H1 (cell line): Measurements from ENCODE around the gene MSH5. TPM values are rescaled to one million over a fixed set of nuclear protein-coding genes. Genes with fewer than 3 reads are reported as not detected.

ENCODE experiments used
- CTCF ChIA-PET: fragments of 300-600 bp; sonication (Branson Sonifier 250); formaldehyde crosslinking; loops from one replicate; lab custom pipeline; 2021; ENCODE audit not compliant: partially characterized antibody; lab: Charles Lee
- POLR2A ChIA-PET: fragments of 300-600 bp; sonication (Branson Sonifier 250); formaldehyde crosslinking; loops from one replicate; lab custom pipeline; 2021; ENCODE audit warnings: inconsistent platforms; ENCODE audit not compliant: partially characterized antibody; lab: Charles Lee
- DNase-seq, 2 experiments: peaks; one replicate each; pipeline versions ENCODE4 v3.0.0 to v3.0.0-alpha.2; 2010 to 2022; ENCODE audit warnings: low spot score in 2 of 2, low read depth in 1 of 2, mixed read lengths in 1 of 2
- FAIRE-seq: peaks from 2 replicates; lab custom pipeline; 2011; peaks lifted over from hg19 to GRCh38; lab: Jason Lieb, UNC
- H2AFZ ChIP-seq: 2 replicates; pipeline ENCODE4 v1.8.1; 2012; ENCODE audit warnings: low read length, inconsistent platforms
- H2AK5ac ChIP-seq: 2 replicates; pipeline ENCODE4 v1.6.1; 2013; ENCODE audit warnings: low read depth, low read length
- H2BK120ac ChIP-seq: replicated peaks from 2 replicates; pipeline ENCODE3; 2013; ENCODE audit warnings: low read depth, low read length, inconsistent platforms
- H2BK12ac ChIP-seq: 2 replicates; pipeline ENCODE4 v1.6.1; 2013; ENCODE audit warnings: low read depth, low read length
- H2BK15ac ChIP-seq: 2 replicates; pipeline ENCODE4 v1.6.1; 2013; ENCODE audit warnings: low read length
- H2BK20ac ChIP-seq: 2 replicates; pipeline ENCODE4 v1.6.1; 2013; ENCODE audit warnings: low read length
- H2BK5ac ChIP-seq: 2 replicates; pipeline ENCODE4 v1.6.1; 2013; ENCODE audit warnings: low read depth, low read length
- H3K14ac ChIP-seq: 2 replicates; pipeline ENCODE4 v1.6.1; 2013; ENCODE audit warnings: inconsistent platforms; ENCODE audit not compliant: insufficient read length
- H3K18ac ChIP-seq: 2 replicates; pipeline ENCODE4 v1.6.1; 2013; ENCODE audit warnings: low read length; ENCODE audit errors: extremely low read depth
- H3K23ac ChIP-seq: 2 replicates; pipeline ENCODE4 v1.6.1; 2013; ENCODE audit warnings: inconsistent platforms; ENCODE audit not compliant: insufficient read length
- H3K23me2 ChIP-seq: 2 replicates; pipeline ENCODE4 v1.6.1; 2013; ENCODE audit warnings: low read depth, low read length
- H3K27ac ChIP-seq: 2 replicates; pipeline ENCODE4 v1.6.1; 2011; ENCODE audit warnings: low read depth, low read length, inconsistent platforms
- H3K27me3 ChIP-seq, 4 experiments: replicated peaks in 1 of 4; 1 replicate in 1 of 4; 2 replicates in 3 of 4; pipeline versions ENCODE4 v1.6.1 to v1.8.1; 2011 to 2013; ENCODE audit warnings: low read length in 3 of 4, mild to moderate bottlenecking in 3 of 4, inconsistent platforms in 2 of 4, mixed read lengths in 2 of 4, moderate library complexity in 1 of 4; ENCODE audit not compliant: control insufficient read depth in 3 of 4, insufficient read depth in 3 of 4; ENCODE audit errors: extremely low read depth in 1 of 4
- H3K36me3 ChIP-seq, 4 experiments: 2 replicates each; pipeline versions ENCODE4 v1.6.1 to v1.8.1; 2011 to 2013; ENCODE audit warnings: mild to moderate bottlenecking in 4 of 4, low read length in 3 of 4, moderate library complexity in 2 of 4, control low read depth in 1 of 4, inconsistent platforms in 1 of 4; ENCODE audit not compliant: insufficient read depth in 4 of 4, control insufficient read depth in 2 of 4
- H3K4ac ChIP-seq: replicated peaks from 2 replicates; pipeline ENCODE3; 2013; ENCODE audit warnings: low read length, low read depth, mixed read lengths, inconsistent platforms; ENCODE audit not compliant: insufficient read length
- H3K4me1 ChIP-seq, 4 experiments: replicated peaks in 1 of 4; 1 replicate in 1 of 4; 2 replicates in 3 of 4; pipeline versions ENCODE4 v1.6.1 to v1.8.1; 2011 to 2013; ENCODE audit warnings: low read length in 3 of 4, inconsistent platforms in 2 of 4, mixed read lengths in 1 of 4; ENCODE audit not compliant: insufficient read depth in 4 of 4, control insufficient read depth in 3 of 4
- H3K4me2 ChIP-seq, 2 experiments: 2 replicates each; pipeline versions ENCODE4 v1.6.1 to v1.8.1; 2011 to 2013; ENCODE audit warnings: low read depth in 2 of 2, low read length in 2 of 2, control low read depth in 1 of 2, inconsistent platforms in 1 of 2, mild to moderate bottlenecking in 1 of 2; ENCODE audit not compliant: insufficient read depth in 1 of 2
- H3K4me3 ChIP-seq, 4 experiments: fragments of 200-600, 300-600 bp in 1 of 4; sonication (generic), shearing (Covaris generic), sonication (Bioruptor Twin) in 1 of 4; 2 replicates each; pipeline versions ENCODE4 v1.5.1 to v1.8.1; 2011 to 2016; ENCODE audit warnings: low read length in 4 of 4, low read depth in 3 of 4, control low read depth in 2 of 4, inconsistent platforms in 2 of 4, mild to moderate bottlenecking in 2 of 4, mixed read lengths in 1 of 4, moderate library complexity in 1 of 4; ENCODE audit not compliant: insufficient read depth in 2 of 4; ENCODE audit errors: extremely low read depth in 1 of 4
- H3K56ac ChIP-seq: replicated peaks from 2 replicates; pipeline ENCODE3; 2013; ENCODE audit warnings: low read depth, mild to moderate bottlenecking, mixed read lengths, low read length, inconsistent platforms; ENCODE audit not compliant: insufficient read length
- H3K79me1 ChIP-seq: 2 replicates; pipeline ENCODE4 v1.6.1; 2013; ENCODE audit warnings: low read depth, low read length, control low read depth
- H3K79me2 ChIP-seq, 2 experiments: 2 replicates each; pipeline versions ENCODE4 v1.6.1 to v1.8.1; 2012 to 2013; ENCODE audit warnings: low read length in 2 of 2, mild to moderate bottlenecking in 2 of 2, inconsistent platforms in 1 of 2; ENCODE audit not compliant: insufficient read depth in 2 of 2, control insufficient read depth in 1 of 2
- H3K9ac ChIP-seq, 4 experiments: replicated peaks in 1 of 4; 1 replicate in 1 of 4; 2 replicates in 3 of 4; pipeline versions ENCODE4 v1.6.1 to v1.8.1; 2011 to 2013; ENCODE audit warnings: low read depth in 3 of 4, low read length in 3 of 4, control low read depth in 2 of 4, mild to moderate bottlenecking in 2 of 4, moderate library complexity in 2 of 4, inconsistent platforms in 1 of 4; ENCODE audit errors: extremely low read depth in 1 of 4
- H3K9me3 ChIP-seq, 2 experiments: 2 replicates each; pipeline versions ENCODE4 v1.6.1 to v1.8.1; 2012 to 2013; ENCODE audit warnings: mild to moderate bottlenecking in 2 of 2, moderate library complexity in 2 of 2, control low read depth in 1 of 2, inconsistent platforms in 1 of 2, low read depth in 1 of 2, low read length in 1 of 2, mixed read lengths in 1 of 2; ENCODE audit not compliant: insufficient read depth in 2 of 2
- H4K20me1 ChIP-seq, 2 experiments: replicated peaks in 1 of 2; 2 replicates each; pipeline versions ENCODE3 to v1.8.1; 2011 to 2013; ENCODE audit warnings: inconsistent platforms in 2 of 2, low read length in 2 of 2, mild to moderate bottlenecking in 1 of 2; ENCODE audit not compliant: insufficient read depth in 2 of 2, control insufficient read depth in 1 of 2
- H4K5ac ChIP-seq: 2 replicates; pipeline ENCODE4 v1.6.1; 2013; ENCODE audit warnings: low read length, low read depth, mixed read lengths, inconsistent platforms; ENCODE audit not compliant: insufficient read length
- H4K8ac ChIP-seq: 2 replicates; pipeline ENCODE4 v1.8.0; 2013; ENCODE audit warnings: mild to moderate bottlenecking, moderate library complexity, low read length, inconsistent platforms; ENCODE audit not compliant: insufficient read depth; ENCODE audit errors: extremely low read depth
- H4K91ac ChIP-seq: replicated peaks from 2 replicates; pipeline ENCODE3; 2013; ENCODE audit warnings: low read length, mixed read lengths, inconsistent platforms; ENCODE audit not compliant: insufficient read length
- BCL11A ChIP-seq, 2 experiments: IDR thresholded peaks; one replicate each; pipeline ENCODE4 v1.6.1; 2011; ENCODE audit warnings: low read depth in 2 of 2, low read length in 2 of 2, mild to moderate bottlenecking in 2 of 2
- CBX8 ChIP-seq: fragments of 300-800, 300-1000 bp; sonication (generic); IDR thresholded peaks from 2 replicates; pipeline ENCODE4 v1.7.1; 2016; ENCODE audit warnings: low read depth, low read length, borderline replicate concordance
- EP300 ChIP-seq, 2 experiments: IDR thresholded peaks; 1 replicate in 1 of 2; 2 replicates in 1 of 2; pipeline ENCODE4 v1.6.1; 2011 to 2012; ENCODE audit warnings: low read depth in 2 of 2, low read length in 2 of 2, mild to moderate bottlenecking in 2 of 2, borderline replicate concordance in 1 of 2, inconsistent platforms in 1 of 2, moderate library complexity in 1 of 2
- HDAC6 ChIP-seq: IDR thresholded peaks from one replicate; pipeline ENCODE4 v1.7.1; 2012; ENCODE audit warnings: low read depth, mild to moderate bottlenecking, inconsistent platforms, low read length, moderate library complexity
- KDM4A ChIP-seq: IDR thresholded peaks from one replicate; pipeline ENCODE4 v1.7.1; 2012; ENCODE audit warnings: low read depth, mild to moderate bottlenecking, moderate library complexity, low read length, inconsistent platforms; ENCODE audit not compliant: severe bottlenecking
- NANOG ChIP-seq: IDR thresholded peaks from 2 replicates; pipeline ENCODE4 v1.6.1; 2011; ENCODE audit warnings: low read length, low read depth, mild to moderate bottlenecking, inconsistent platforms; ENCODE audit not compliant: insufficient read depth, poor library complexity, severe bottlenecking
- POU5F1 ChIP-seq: IDR thresholded peaks from 2 replicates; pipeline ENCODE4 v1.6.1; 2011; ENCODE audit warnings: low read depth, mild to moderate bottlenecking, low read length, moderate library complexity
- RXRA ChIP-seq: IDR thresholded peaks from 2 replicates; pipeline ENCODE4 v1.6.1; 2011; ENCODE audit warnings: low read depth, mild to moderate bottlenecking, low read length, moderate library complexity; ENCODE audit not compliant: insufficient read depth
- SIRT6 ChIP-seq: IDR thresholded peaks from one replicate; pipeline ENCODE4 v1.7.1; 2012; ENCODE audit warnings: low read length, inconsistent platforms
- ZNF274 ChIP-seq: IDR thresholded peaks from 2 replicates; pipeline ENCODE4 v1.7.0; 2012; ENCODE audit warnings: low read length, borderline replicate concordance; ENCODE audit errors: extremely low read depth
- WGBS, 2 experiments: shearing (Covaris generic) in 1 of 2; methylation state at CpG; one replicate each; pipeline versions ENCODE4 v1.1.6 to v1.1.7; 2013 to 2015; ENCODE audit warnings: low lambda C conversion rate in 2 of 2, mixed read lengths in 2 of 2, inconsistent platforms in 1 of 2, low coverage in 1 of 2, missing lambda C conversion rate in 1 of 2; ENCODE audit not compliant: insufficient replicate concordance in 2 of 2, insufficient coverage in 1 of 2, insufficient read length in 1 of 2; ENCODE audit errors: extremely low coverage in 1 of 2, missing lambda C conversion rate in 1 of 2; 5-methylcytosine and 5-hydroxymethylcytosine counted together
- polyA plus RNA-seq, 7 experiments: library from polyadenylated mRNA; depleted of rRNA in 3 of 7; stranded (reverse) in 5 of 7; unstranded in 2 of 7; fragments of >200 nt in 5 of 7; fragments of 200-250 nt in 2 of 7; gene quantifications; 1 replicate in 5 of 7; 2 replicates in 1 of 7; 4 replicates in 1 of 7; pipeline versions ENCODE4 v1.2.1 to v1.2.3, GENCODE V29; 2011 to 2013; ENCODE audit warnings: missing spikeins in 2 of 7, mixed read lengths in 2 of 7
- total RNA-seq: library from RNA; stranded (reverse); fragmentation: NEBNext Ultra II Directional; extraction: Animal tissue kit (Norgen Biotek cat#: 25700); gene quantifications from 2 replicates; pipeline ENCODE4 v1.2.1, GENCODE V29; 2021

MSH5 gene
- total and polyA plus RNA-seq, 2 of the 8 experiments (the other 6 are each of a cell fraction or from before 2014, with no cell fraction given) = 25.3 to 26.5 TPM

- CTCF ChIA-PET = interaction anchor here (0.9 to 2.2 kb wide), 7 partner anchors 8 to 37 kb away, joined by 3 to 6 read pairs (median 4); partner anchors contain the start of genes DDAH2 and MSH5
- H3K56ac ChIP-seq = peak within 1 kb of the TSS; percentile 22
- H3K4ac ChIP-seq = no peak within 1 kb of the TSS
- H2BK120ac ChIP-seq = no peak within 1 kb of the TSS
- WGBS, 2 experiments = 5% methylated on average over 52 of the region's 54 CpGs; no CpG with 5 or more reads in 1 of the 2 experiments
- H3K27me3 ChIP-seq = no peaks in the 10 kb centered on the region
- peaks cover 0 to 2% (median under 1%) of the 10 kb centered on the region in 4 experiments; a peak in 3 of 8 replicates for H3K36me3 ChIP-seq
- H4K5ac ChIP-seq = no peak within 1 kb of the TSS
- no peak within 1 kb of the TSS for H3K23ac ChIP-seq
- H3K79me1 ChIP-seq = peaks cover 6% of the 10 kb centered on the region
- H3K9me3 ChIP-seq = no peaks in the 10 kb centered on the region
- H3K14ac ChIP-seq = no peak within 1 kb of the TSS
- POLR2A ChIA-PET = interaction anchor here (0.7 to 3.2 kb wide), 27 partner anchors 9 to 248 kb away, joined by 3 to 36 read pairs (median 4); partner anchors contain the start of genes CLIC1, DDAH2, GPANK1 and HSPA1B
- H2BK5ac ChIP-seq = peak within 1 kb of the TSS; percentile 81
- H3K4me2 ChIP-seq = peak within 1 kb of the TSS; percentile 68 to 82
- H2BK15ac ChIP-seq = peak within 1 kb of the TSS; percentile 19; the same call in 1 of the 2 replicates
- H3K23me2 ChIP-seq = peaks cover 8% of the 10 kb centered on the region; the same call in 1 of the 2 replicates
- peak within 1 kb of the TSS; percentile 65 to 85 (median 80) for H3K9ac ChIP-seq
- no peaks in the 10 kb centered on the region for H4K20me1 ChIP-seq
- peak; percentile 72 for FAIRE-seq
- peak within 1 kb of the TSS; percentile 67 for H2AFZ ChIP-seq
- no peak within 1 kb of the TSS for H2AK5ac ChIP-seq
- peak; percentile 95 to 96 for DNase-seq
- no peak within 1 kb of the TSS for H4K91ac ChIP-seq
- peak within 1 kb of the TSS; percentile 97 for H4K8ac ChIP-seq
- peak within 1 kb of the TSS; percentile 52; the same call in 1 of the 2 replicates for H3K18ac ChIP-seq
- H3K4me1 ChIP-seq = peaks cover 2 to 5% (median 3%) of the 10 kb centered on the region in 4 experiments; a peak in 4 of 7 replicates
- peak within 1 kb of the TSS; percentile 39; the same call in 1 of the 2 replicates for H2BK12ac ChIP-seq
- peak within 1 kb of the TSS; percentile 89; the same call in 1 of the 2 replicates for H3K27ac ChIP-seq
- H3K4me3 ChIP-seq = peak within 1 kb of the TSS; percentile 69 to 94 (median 90)
- H3K79me2 ChIP-seq = peaks cover 0 to 7% of the 10 kb centered on the region in 2 experiments; a peak in 2 of 4 replicates
- no peak within 1 kb of the TSS for H2BK20ac ChIP-seq
- TF ChIP-seq NANOG (no peak), RXRA (no peak), CBX8 (no peak), BCL11A (IDR thresholded peaks at IDR 0.05; ENCODE audit: low read depth in 2 of 2, low read length in 2 of 2) (no peak), KDM4A (peak; percentile 66), SIRT6 (no peak), ZNF274 (no peak), POU5F1 (no peak), EP300 (IDR thresholded peaks at IDR 0.05; ENCODE audit: borderline replicate concordance in 1 of 2, low read depth in 2 of 2, low read length in 2 of 2) (peak; percentile 23 to 88), HDAC6 (no peak)
Observed at GRCh38 chr6:31702819-31703716, 36.7 kb upstream of the MSH5 start, which contains the start of gene ABHD16A. Gene ABHD16A (minus strand): TSS chr6:31703324. CDS start chr6:31703281, 43 bp downstream.
